Spinal cord (tissue), 10 donors: ENCODE measurements around the gene MLEC. TPM values are rescaled to one million over a fixed set of nuclear protein-coding genes. Genes with fewer than 3 reads are reported as not detected.

Experiments
- DNase-seq, 6 donors: peaks; one replicate each; pipeline versions ENCODE4 v3.0.0 to v3.0.0-alpha.2; 2013 to 2015; ENCODE audit warnings: low spot score in 6 of 6, low read depth in 4 of 6
- H3K27ac ChIP-seq: one replicate; pipeline ENCODE4 v1.5.1; 2013; ENCODE audit warnings: low read depth, low read length, control low read depth
- H3K27me3 ChIP-seq: one replicate; pipeline ENCODE4 v1.6.1; 2013; ENCODE audit warnings: low read length; ENCODE audit not compliant: control insufficient read depth, insufficient read depth
- H3K36me3 ChIP-seq: one replicate; pipeline ENCODE4 v1.6.1; 2013; ENCODE audit warnings: low read length; ENCODE audit not compliant: control insufficient read depth, insufficient read depth
- H3K4me1 ChIP-seq: one replicate; pipeline ENCODE4 v1.6.1; 2013; ENCODE audit warnings: low read length; ENCODE audit not compliant: control insufficient read depth, insufficient read depth
- H3K4me3 ChIP-seq: one replicate; pipeline ENCODE4 v1.5.1; 2013; ENCODE audit warnings: low read depth, low read length, control low read depth
- H3K9me3 ChIP-seq: one replicate; pipeline ENCODE4 v1.6.1; 2013; ENCODE audit warnings: low read length; ENCODE audit not compliant: control insufficient read depth, insufficient read depth
- WGBS: methylation state at CpG from one replicate; pipeline ENCODE4 v1.1.5; 2013; ENCODE audit warnings: missing lambda C conversion rate; ENCODE audit not compliant: insufficient coverage; 5-methylcytosine and 5-hydroxymethylcytosine counted together
- polyA plus RNA-seq, 2 donors: library from polyadenylated mRNA; unstranded; fragments of 120-200 nt; gene quantifications; one replicate each; pipeline ENCODE4 v1.2.1, GENCODE V29; 2013; ENCODE audit not compliant: insufficient read length in 2 of 2
- total RNA-seq, 2 donors: library from RNA; depleted of rRNA in 1 of 2; stranded (reverse); fragments of 120-200 nt in 1 of 2; fragments of >200 nt in 1 of 2; gene quantifications; one replicate each; pipeline versions ENCODE4 v1.2.3 to v1.2.4, GENCODE V29; 2013 to 2014
- donor health status: healthy.

MLEC gene
- total and polyA plus RNA-seq, 4 donors = 75.9 to 104 (median 97.0) TPM

GRCh38 chr12:120690083-120690450, 3.1 kb downstream of the MLEC start:
- Histone ChIP-seq H3K4me3 (no peak overlapping the region), H3K27ac (no peak overlapping the region), H3K4me1 (peaks cover 24% of the 10 kb centered on the region), H3K27me3 (no peaks in the 10 kb centered on the region), H3K9me3 (no peaks in the 10 kb centered on the region), H3K36me3 (peaks cover 12% of the 10 kb centered on the region)
- DNase-seq = no peak
- WGBS = 80% methylated on average over 1 of the region's 2 CpGs

GRCh38 chr12:120690978-120691377, 4.0 kb downstream of the MLEC start:
- Histone ChIP-seq H3K36me3 (peaks cover 18% of the 10 kb centered on the region), H3K4me3 (no peak overlapping the region), H3K9me3 (no peaks in the 10 kb centered on the region), H3K4me1 (peaks cover 24% of the 10 kb centered on the region), H3K27me3 (no peaks in the 10 kb centered on the region), H3K27ac (no peak overlapping the region)
- DNase-seq = no peak
- WGBS = no CpG with 5 or more reads among the region's 3 CpGs

- H3K36me3 ChIP-seq = peaks cover 29% of the 10 kb centered on the region
- WGBS = 22% methylated on average over 3 of the region's 11 CpGs
- H3K4me1 ChIP-seq = peaks cover 24% of the 10 kb centered on the region
- H3K4me3 ChIP-seq = no peak overlapping the region
- H3K27me3 ChIP-seq = no peaks in the 10 kb centered on the region
- H3K9me3 ChIP-seq = no peaks in the 10 kb centered on the region
- DNase-seq = no peak
- H3K27ac ChIP-seq = peak overlapping the region; percentile 16
Observed at GRCh38 chr12:120692524-120693033, 5.6 kb downstream of the MLEC start.

GRCh38 chr12:120693848-120694247, 6.9 kb downstream of the MLEC start:
- Histone ChIP-seq H3K4me1 (peaks cover 13% of the 10 kb centered on the region), H3K27me3 (no peaks in the 10 kb centered on the region), H3K9me3 (no peaks in the 10 kb centered on the region), H3K27ac (peak overlapping the region; percentile 25), H3K4me3 (no peak overlapping the region), H3K36me3 (peaks cover 37% of the 10 kb centered on the region)
- peak in 1 of 6 donors; percentile 26 for DNase-seq
- 24% methylated on average over 4 of the region's 4 CpGs for WGBS

- H3K4me3 ChIP-seq = no peak overlapping the region
- no peaks in the 10 kb centered on the region for H3K27me3 ChIP-seq
- H3K9me3 ChIP-seq = no peaks in the 10 kb centered on the region
- H3K4me1 ChIP-seq = peaks cover 5% of the 10 kb centered on the region
- peaks cover 56% of the 10 kb centered on the region for H3K36me3 ChIP-seq
- no peak overlapping the region for H3K27ac ChIP-seq
- DNase-seq = no peak
- WGBS = 85% methylated on average over 5 of the region's 6 CpGs
Observed at GRCh38 chr12:120696626-120697025, 9.7 kb downstream of the MLEC start.

GRCh38 chr12:120697344-120697743, 10.4 kb downstream of the MLEC start:
- Histone ChIP-seq H3K36me3 (peaks cover 62% of the 10 kb centered on the region), H3K4me3 (no peak overlapping the region), H3K27me3 (no peaks in the 10 kb centered on the region), H3K27ac (no peak overlapping the region), H3K9me3 (no peaks in the 10 kb centered on the region), H3K4me1 (peaks cover 5% of the 10 kb centered on the region)
- WGBS = no CpG with 5 or more reads among the region's 1 CpG
- DNase-seq = no peak

- Histone ChIP-seq H3K27ac (no peak overlapping the region), H3K4me1 (no peaks in the 10 kb centered on the region), H3K9me3 (no peaks in the 10 kb centered on the region), H3K36me3 (peaks cover 72% of the 10 kb centered on the region), H3K27me3 (no peaks in the 10 kb centered on the region), H3K4me3 (no peak overlapping the region)
- WGBS = no CpG with 5 or more reads among the region's 3 CpGs
- no peak for DNase-seq
Observed at GRCh38 chr12:120698665-120699064, 11.7 kb downstream of the MLEC start.

GRCh38 chr12:120699553-120699952, 12.6 kb downstream of the MLEC start:
- 98% methylated on average over 7 of the region's 7 CpGs for WGBS
- Histone ChIP-seq H3K27ac (no peak overlapping the region), H3K4me1 (no peaks in the 10 kb centered on the region)

GRCh38 chr12:120700886-120701285, 13.9 kb downstream of the MLEC start:
- WGBS = 96% methylated on average over 5 of the region's 5 CpGs
- peaks cover 59% of the 10 kb centered on the region for H3K36me3 ChIP-seq
- H3K9me3 ChIP-seq = no peaks in the 10 kb centered on the region
- H3K4me1 ChIP-seq = no peaks in the 10 kb centered on the region
- no peak overlapping the region for H3K4me3 ChIP-seq
- no peak overlapping the region for H3K27ac ChIP-seq
- DNase-seq = peak in 1 of 6 donors; percentile 31
- H3K27me3 ChIP-seq = no peaks in the 10 kb centered on the region

More at GRCh38 chr12:120699553-120699952, 12.6 kb downstream of the MLEC start:
- no peaks in the 10 kb centered on the region for H3K27me3 ChIP-seq
- peaks cover 66% of the 10 kb centered on the region for H3K36me3 ChIP-seq
- no peak overlapping the region for H3K4me3 ChIP-seq
- DNase-seq = no peak
- no peaks in the 10 kb centered on the region for H3K9me3 ChIP-seq

- H3K4me3 ChIP-seq = no peak overlapping the region
- 100% methylated on average over 1 of the region's 1 CpG for WGBS
- no peaks in the 10 kb centered on the region for H3K4me1 ChIP-seq
- no peaks in the 10 kb centered on the region for H3K27me3 ChIP-seq
- no peak overlapping the region for H3K27ac ChIP-seq
- DNase-seq = no peak
- H3K9me3 ChIP-seq = no peaks in the 10 kb centered on the region
- peaks cover 49% of the 10 kb centered on the region for H3K36me3 ChIP-seq
Observed at GRCh38 chr12:120702637-120703036, 15.7 kb downstream of the MLEC start.
